ENCODE measurements around the gene CRIP3.

DNA sequence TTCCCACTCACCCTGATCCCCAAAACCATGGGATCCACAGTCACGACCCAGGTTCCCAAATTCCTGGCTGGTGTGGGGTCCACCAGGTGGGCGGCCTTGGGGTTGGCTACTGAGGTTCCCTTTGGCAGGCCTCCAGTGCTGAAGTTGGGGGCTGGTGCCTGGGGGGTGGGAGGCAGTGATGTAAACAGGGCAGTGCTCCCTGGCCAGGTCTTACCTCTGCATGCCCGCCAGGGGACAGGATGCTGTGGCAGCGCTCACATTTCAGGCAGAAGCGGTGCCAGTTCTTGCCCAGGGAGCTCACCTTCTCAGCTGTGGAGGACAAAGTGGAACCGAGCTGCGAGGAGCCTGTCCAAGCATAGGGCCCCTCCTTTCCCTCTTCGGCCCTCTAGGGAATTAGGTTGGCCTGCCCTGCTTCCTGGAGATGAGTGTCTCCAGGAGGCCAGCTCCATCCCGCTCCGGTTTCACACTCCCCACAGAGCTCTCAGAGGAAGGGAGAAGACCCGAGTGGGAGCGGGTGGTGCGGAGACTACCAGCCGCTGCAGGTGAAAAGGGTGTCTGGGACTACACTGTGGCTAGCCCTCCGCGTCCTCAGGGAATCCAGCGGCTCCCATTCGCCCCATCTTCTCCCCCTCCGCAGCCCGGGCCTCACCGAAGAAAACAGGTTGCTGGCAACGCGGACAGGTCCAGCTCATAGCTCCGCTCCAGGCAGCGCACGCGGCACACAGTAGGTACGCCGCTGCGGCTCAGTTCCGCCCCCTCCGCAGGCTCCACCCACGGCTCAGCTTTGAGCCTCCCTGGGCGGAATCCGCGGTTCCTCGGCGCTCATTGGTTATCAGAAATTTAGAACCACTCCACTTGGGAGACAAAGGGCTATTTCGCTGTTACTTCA is at the start of gene CRIP3:
- no peak for TF ChIP-seq POLR2A (IDR thresholded peaks at IDR 0.05; ENCODE audit: low read depth, low read length)
- no peak for TF ChIP-seq TAF1 (IDR thresholded peaks at IDR 0.05; ENCODE audit: low read depth, low read length)
- TF ChIP-seq POU2F2 (IDR thresholded peaks at IDR 0.05; ENCODE audit: low read depth, low read length) = no peak
- no peak for TF ChIP-seq POLR2AphosphoS5 (IDR thresholded peaks at IDR 0.05; ENCODE audit: low read depth, low read length)
- TF ChIP-seq PAX5 (IDR thresholded peaks at IDR 0.05; ENCODE audit: insufficient read depth, low read length, severe bottlenecking) = no peak
